Panc1 (cell line): ENCODE data around the gene SRGAP3. TPM values are rescaled to one million over a fixed set of nuclear protein-coding genes. Genes with fewer than 3 reads are reported as not detected.

Experiments
- ATAC-seq: fragments of 200-7000 bp; cut with Tn5 transposase; 2 replicates; pipeline ENCODE4 v1.9.1; 2020; ENCODE audit warnings: mild to moderate bottlenecking, moderate library complexity
- BruUV-seq: library from RNA; stranded (reverse); fragments of 400-500 nt; replicated peaks from 2 replicates; lab custom pipeline; 2021; lab: Mats Ljungman, UMichigan
- CTCF ChIA-PET: fragments of 300-600 bp; sonication (Branson Sonifier 250); formaldehyde crosslinking; loops from one replicate; lab custom pipeline; 2022; ENCODE audit warnings: antibody characterized with exemption; lab: Charles Lee
- POLR2A ChIA-PET: fragments of 300-600 bp; sonication (Branson Sonifier 250); formaldehyde crosslinking; loops from one replicate; lab custom pipeline; 2022; ENCODE audit warnings: antibody characterized with exemption; lab: Charles Lee
- DNase-seq: peaks from one replicate; pipeline ENCODE4 v3.0.0-alpha.2; 2010; ENCODE audit warnings: low read depth, low spot score
- H3K27ac ChIP-seq: 2 replicates; pipeline ENCODE4 v1.5.1; 2011; ENCODE audit warnings: mild to moderate bottlenecking, low read length, inconsistent platforms
- H3K27me3 ChIP-seq: fragments of 200-500 bp; sonication (Bioruptor generic); 2 replicates; pipeline ENCODE4 v1.6.0; 2014; ENCODE audit warnings: low read length, inconsistent platforms; ENCODE audit not compliant: control insufficient read depth, insufficient read depth
- H3K36me3 ChIP-seq: fragments of 200-500 bp; sonication (Bioruptor generic); 2 replicates; pipeline ENCODE4 v1.5.1; 2014; ENCODE audit warnings: inconsistent platforms, mild to moderate bottlenecking, low read length, moderate library complexity; ENCODE audit not compliant: control insufficient read depth, insufficient read depth
- H3K4me1 ChIP-seq: 2 replicates; pipeline ENCODE4 v1.5.1; 2011; ENCODE audit warnings: inconsistent platforms, mild to moderate bottlenecking, low read length, moderate library complexity; ENCODE audit not compliant: control insufficient read depth, insufficient read depth
- H3K4me3 ChIP-seq, 2 experiments: 2 replicates each; pipeline ENCODE4 v1.5.1; 2011 to 2012; ENCODE audit warnings: low read depth in 2 of 2, low read length in 2 of 2, mild to moderate bottlenecking in 2 of 2, inconsistent platforms in 1 of 2, moderate library complexity in 1 of 2
- H3K9me3 ChIP-seq: fragments of 200-500 bp; sonication (Bioruptor generic); 2 replicates; pipeline ENCODE4 v1.5.1; 2014; ENCODE audit warnings: low read depth, mild to moderate bottlenecking, inconsistent platforms, low read length, moderate library complexity; ENCODE audit not compliant: control insufficient read depth, insufficient read depth
- POLR2AphosphoS5 ChIP-seq: IDR thresholded peaks from 2 replicates; pipeline ENCODE4 v1.6.1; 2012; ENCODE audit warnings: mild to moderate bottlenecking, low read depth, low read length, moderate library complexity
- REST ChIP-seq, 2 experiments: IDR thresholded peaks; 2 replicates each; pipeline ENCODE4 v1.6.1; 2011 to 2012; ENCODE audit warnings: low read depth in 2 of 2, control low read depth in 1 of 2, low read length in 1 of 2, mild to moderate bottlenecking in 1 of 2, moderate library complexity in 1 of 2; ENCODE audit not compliant: insufficient read depth in 1 of 2
- SIN3A ChIP-seq: IDR thresholded peaks from 2 replicates; pipeline ENCODE4 v1.6.1; 2012; ENCODE audit warnings: low read depth, mild to moderate bottlenecking, low read length, moderate library complexity, borderline replicate concordance; ENCODE audit not compliant: insufficient read depth
- TCF7L2 ChIP-seq: IDR thresholded peaks from 2 replicates; pipeline ENCODE4 v1.6.1; 2011; ENCODE audit warnings: mild to moderate bottlenecking, low read depth, low read length, inconsistent platforms
- in situ Hi-C: cut with HindIII; loops from 2 replicates; pipeline ENCODE4 v1.10.0; 2016; ENCODE audit warnings: low sequenced_read_pairs, low pct_unique_long_range_greater_than_20kb
- intact Hi-C: fragments of 100-400 bp; cut with micrococcal nuclease; formaldehyde crosslinking; loops from one replicate; pipeline ENCODE4 v1.10.0; 2022; ENCODE audit not compliant: unreplicated experiment
- total RNA-seq: library from RNA; stranded (reverse); gene quantifications from one replicate; pipeline ENCODE4 v1.2.1, GENCODE V29; 2021; ENCODE audit not compliant: unreplicated experiment
- TF ChIP-seq, protein P1 (sequence below): fragments of 450-650 bp; IDR thresholded peaks from 2 replicates; pipeline ENCODE4 v1.5.1; 2017; ENCODE audit warnings: mild to moderate bottlenecking

SRGAP3 gene
- total RNA-seq, 1 experiment from 2014 or later, result 0.82 TPM

DNA sequence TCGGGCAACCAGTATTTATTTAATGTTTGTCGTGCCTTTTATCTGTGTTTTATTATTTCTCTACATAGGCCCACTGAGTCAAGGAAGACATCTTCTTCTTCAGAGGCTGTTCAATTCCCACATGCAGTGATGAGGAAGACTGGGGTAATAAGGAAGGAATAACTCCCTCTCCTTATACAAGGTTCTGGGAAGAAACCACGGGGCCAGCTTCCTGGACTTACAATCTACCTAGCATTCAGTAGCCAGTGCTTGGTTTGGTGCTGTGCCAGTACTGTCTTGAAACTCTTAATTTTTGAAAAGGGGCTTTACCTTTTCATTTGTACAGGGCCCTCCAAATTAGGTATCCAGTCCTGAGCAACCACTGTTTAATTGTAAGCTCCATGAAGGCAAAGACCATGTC lies 51.2 kb downstream of the SRGAP3 start:
- BruUV-seq, result no TSS peak
- Histone ChIP-seq H3K4me3 (no peak overlapping the region), H3K27ac (no peak overlapping the region), H3K4me1 (no peaks in the 10 kb centered on the region), H3K36me3 (no peaks in the 10 kb centered on the region), H3K27me3 (peaks cover 2% of the 10 kb centered on the region; the same call in 1 of the 2 replicates), H3K9me3 (no peaks in the 10 kb centered on the region)
- ChIA-PET CTCF (no interaction called here), POLR2A (no interaction called here)
- TF ChIP-seq POLR2AphosphoS5, result no peak
- TF ChIP-seq, protein P1, sequence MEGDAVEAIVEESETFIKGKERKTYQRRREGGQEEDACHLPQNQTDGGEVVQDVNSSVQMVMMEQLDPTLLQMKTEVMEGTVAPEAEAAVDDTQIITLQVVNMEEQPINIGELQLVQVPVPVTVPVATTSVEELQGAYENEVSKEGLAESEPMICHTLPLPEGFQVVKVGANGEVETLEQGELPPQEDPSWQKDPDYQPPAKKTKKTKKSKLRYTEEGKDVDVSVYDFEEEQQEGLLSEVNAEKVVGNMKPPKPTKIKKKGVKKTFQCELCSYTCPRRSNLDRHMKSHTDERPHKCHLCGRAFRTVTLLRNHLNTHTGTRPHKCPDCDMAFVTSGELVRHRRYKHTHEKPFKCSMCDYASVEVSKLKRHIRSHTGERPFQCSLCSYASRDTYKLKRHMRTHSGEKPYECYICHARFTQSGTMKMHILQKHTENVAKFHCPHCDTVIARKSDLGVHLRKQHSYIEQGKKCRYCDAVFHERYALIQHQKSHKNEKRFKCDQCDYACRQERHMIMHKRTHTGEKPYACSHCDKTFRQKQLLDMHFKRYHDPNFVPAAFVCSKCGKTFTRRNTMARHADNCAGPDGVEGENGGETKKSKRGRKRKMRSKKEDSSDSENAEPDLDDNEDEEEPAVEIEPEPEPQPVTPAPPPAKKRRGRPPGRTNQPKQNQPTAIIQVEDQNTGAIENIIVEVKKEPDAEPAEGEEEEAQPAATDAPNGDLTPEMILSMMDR, result no peak
- no peak for TF ChIP-seq TCF7L2
- no peak for TF ChIP-seq SIN3A
- no peak for TF ChIP-seq REST (IDR thresholded peaks at IDR 0.05; ENCODE audit: insufficient read depth in 1 of 2, low read depth in 2 of 2, low read length in 1 of 2)
- in situ Hi-C loops (no loop called here), intact Hi-C loops (no loop called here)
- DNase-seq (no peak), ATAC-seq (no peak)

DNA sequence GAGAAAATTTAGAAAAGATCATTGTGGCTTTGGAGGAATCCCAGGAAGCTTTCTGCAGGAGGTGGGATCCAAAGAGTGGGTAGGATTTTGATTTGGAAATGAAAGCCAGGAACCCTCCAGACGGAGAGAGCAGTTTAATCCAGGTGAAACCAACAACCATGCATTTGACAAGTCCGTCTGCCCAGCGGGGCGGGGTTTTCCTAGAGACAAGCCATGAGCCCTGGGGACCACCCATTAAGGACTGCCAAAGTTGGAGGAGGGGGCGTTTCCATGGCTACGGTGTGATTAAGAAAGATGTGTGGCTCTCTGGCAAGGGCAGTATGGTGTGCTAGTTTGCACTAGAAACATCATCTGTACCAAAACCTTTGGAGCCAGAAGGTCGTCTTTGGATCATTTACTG lies 53.4 kb downstream of the SRGAP3 start:
- TF ChIP-seq TCF7L2 (no peak), REST (IDR thresholded peaks at IDR 0.05; ENCODE audit: insufficient read depth in 1 of 2, low read depth in 2 of 2, low read length in 1 of 2) (no peak), POLR2AphosphoS5 (no peak), SIN3A (no peak)
- TF ChIP-seq, protein P1, result no peak
- peaks cover 2% of the 10 kb centered on the region; the same call in 1 of the 2 replicates for H3K27me3 ChIP-seq
- in situ Hi-C loops, result no loop called here
- H3K9me3 ChIP-seq, result no peaks in the 10 kb centered on the region
- ChIA-PET POLR2A (no interaction called here), CTCF (no interaction called here)
- no peak overlapping the region for H3K4me3 ChIP-seq
- BruUV-seq, result no TSS peak
- no peak overlapping the region for H3K27ac ChIP-seq
- no peak for DNase-seq
- H3K4me1 ChIP-seq, result no peaks in the 10 kb centered on the region
- H3K36me3 ChIP-seq, result no peaks in the 10 kb centered on the region
- ATAC-seq, result no peak
- intact Hi-C loops, result no loop called here
